BJ (cell line): ENCODE measurements around the gene ITPK1. TPM values are rescaled to one million over a fixed set of nuclear protein-coding genes. Genes with fewer than 3 reads are reported as not detected.

Experiments
- CTCF ChIA-PET: fragments of 350-600 bp; formaldehyde crosslinking; extraction: SDS; loops from one replicate; lab custom pipeline; 2021; ENCODE audit warnings: antibody characterized with exemption, inconsistent platforms; lab: Yijun Ruan, JAX
- POLR2A ChIA-PET: fragments of 300-600 bp; sonication (Branson Sonifier 250); formaldehyde crosslinking; extraction: SDS; loops from one replicate; lab custom pipeline; 2021; ENCODE audit warnings: antibody characterized with exemption; lab: Charles Lee
- DNase-seq: peaks from one replicate; pipeline ENCODE4 v3.0.0-alpha.2; 2011; ENCODE audit warnings: low read depth
- H3K27me3 ChIP-seq: 2 replicates; pipeline ENCODE4 v1.6.0; 2011; ENCODE audit warnings: low read length; ENCODE audit not compliant: control insufficient read depth, insufficient read depth
- H3K36me3 ChIP-seq: 2 replicates; pipeline ENCODE4 v1.5.1; 2011; ENCODE audit warnings: low read length; ENCODE audit not compliant: control insufficient read depth, insufficient read depth
- H3K4me3 ChIP-seq: 2 replicates; pipeline ENCODE4 v1.5.1; 2011; ENCODE audit warnings: low read depth, mild to moderate bottlenecking, control low read depth, low read length
- CTCF ChIP-seq: IDR thresholded peaks from 2 replicates; pipeline ENCODE4 v1.5.1; 2011; ENCODE audit warnings: low read depth, mild to moderate bottlenecking, control low read depth, inconsistent platforms, low read length, moderate library complexity; ENCODE audit not compliant: insufficient read depth
- polyA plus RNA-seq: library from polyadenylated mRNA; depleted of rRNA; stranded (reverse); fragments of >200 nt; gene quantifications from 2 replicates; pipeline ENCODE4 v1.2.3, GENCODE V29; 2011

Gene ITPK1
- polyA plus RNA-seq, 1 experiment: 49.0 TPM

DNA sequence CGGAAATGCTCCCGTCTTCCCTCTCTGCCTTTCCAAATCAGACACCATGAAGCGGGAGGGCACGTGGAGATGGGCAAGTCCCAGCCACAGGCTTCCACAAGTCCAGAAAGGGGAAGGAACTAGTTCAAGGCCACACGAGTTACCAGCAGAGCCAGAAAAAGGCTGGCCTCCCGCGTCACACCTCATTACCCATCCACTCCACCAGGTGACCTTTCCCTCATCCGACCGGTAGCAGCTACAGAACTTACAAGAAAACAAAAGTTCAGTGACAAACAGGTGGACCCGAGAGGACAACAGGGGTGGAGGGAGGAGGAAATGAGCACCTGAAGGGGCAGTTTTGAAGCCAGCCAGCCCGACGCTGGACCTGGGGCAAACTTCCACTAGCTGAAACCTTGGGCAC lies 145.9 kb downstream of the ITPK1 start:
- Histone ChIP-seq H3K36me3 (no peaks in the 10 kb centered on the region; the same call in 1 of the 2 replicates), H3K27me3 (no peaks in the 10 kb centered on the region), H3K4me3 (no peak overlapping the region)
- CTCF ChIA-PET: interaction anchor here (0.6 to 1.8 kb wide), 4 partner anchors 18 to 170 kb away, joined by 3 to 5 read pairs (median 4); no protein-coding TSS in a partner anchor
- no peak for DNase-seq
- no peak for TF ChIP-seq CTCF
- POLR2A ChIA-PET: no interaction called here

- Histone ChIP-seq H3K27me3 (no peaks in the 10 kb centered on the region), H3K36me3 (no peaks in the 10 kb centered on the region; the same call in 1 of the 2 replicates), H3K4me3 (no peak overlapping the region)
- TF ChIP-seq CTCF: no peak
- ChIA-PET CTCF (interaction anchor here (0.6 to 1.8 kb wide), 4 partner anchors 18 to 170 kb away, joined by 3 to 5 read pairs (median 4); no protein-coding TSS in a partner anchor), POLR2A (no interaction called here)
- DNase-seq: no peak
Measured at GRCh38 chr14:92969430-92969829, 146.3 kb downstream of the ITPK1 start.

DNA sequence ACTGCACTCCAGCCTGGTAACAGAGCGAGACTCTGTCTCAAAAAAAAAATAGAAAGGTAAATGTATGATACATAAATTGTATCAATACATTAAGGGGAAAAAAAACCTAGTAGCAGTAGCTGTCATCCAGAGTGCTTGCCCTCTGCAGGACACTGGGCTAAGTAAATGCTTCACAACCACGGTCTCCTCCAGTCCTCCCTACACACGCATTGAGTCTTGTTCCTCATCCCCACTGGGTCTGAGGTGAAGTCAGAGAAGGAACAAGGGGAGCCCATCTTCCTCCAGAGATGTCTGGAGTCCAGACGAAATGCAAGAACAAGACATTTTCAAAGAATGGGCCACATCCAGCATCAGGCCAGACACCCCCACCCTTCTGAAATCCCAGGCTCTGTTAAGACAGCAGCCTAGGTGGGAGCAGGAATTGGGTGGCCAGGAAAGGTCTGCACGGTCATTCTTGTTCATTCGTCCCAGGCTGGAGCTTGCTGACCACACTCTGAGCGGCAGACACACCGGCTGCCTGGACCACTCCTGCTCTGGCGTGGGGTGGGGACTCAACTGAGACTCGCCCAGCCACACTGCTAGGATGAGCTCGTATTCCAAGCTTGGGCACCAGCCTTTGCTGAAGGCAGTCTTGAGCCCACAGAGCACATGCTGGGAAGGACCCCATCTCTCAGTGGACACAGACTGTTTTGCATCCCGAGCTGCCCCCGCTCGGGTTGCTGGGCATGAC lies 147.3 kb downstream of the ITPK1 start:
- ChIA-PET CTCF (interaction anchor here (1.4 to 1.8 kb wide), 3 partner anchors 17 to 171 kb away, joined by 4 to 5 read pairs (median 4); no protein-coding TSS in a partner anchor), POLR2A (no interaction called here)
- no peaks in the 10 kb centered on the region; the same call in 1 of the 2 replicates for H3K36me3 ChIP-seq
- DNase-seq: no peak
- no peak overlapping the region for H3K4me3 ChIP-seq
- no peaks in the 10 kb centered on the region for H3K27me3 ChIP-seq
- no peak for TF ChIP-seq CTCF

- DNase-seq: no peak
- POLR2A ChIA-PET: no interaction called here
- TF ChIP-seq CTCF: no peak
Measured at GRCh38 chr14:92967346-92967926, 148.3 kb downstream of the ITPK1 start.

DNA sequence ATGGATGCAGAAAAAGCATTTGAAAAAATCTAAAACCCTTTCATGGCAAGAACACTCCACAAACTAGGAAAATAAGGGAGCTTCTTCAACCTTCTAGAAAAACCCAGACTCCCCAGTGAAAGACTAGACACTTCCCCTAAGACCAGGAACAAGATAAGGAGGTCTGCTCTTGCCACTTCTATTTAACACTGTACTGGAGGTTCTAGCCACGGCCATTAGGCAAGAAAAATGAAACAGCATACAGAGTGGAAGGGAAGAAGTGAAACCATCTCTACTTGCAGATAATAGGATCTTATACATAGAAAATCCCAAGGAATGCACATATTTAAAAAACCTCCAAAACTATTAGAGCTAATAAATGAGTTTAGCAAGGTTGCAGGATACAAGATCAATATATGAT lies 150.4 kb downstream of the ITPK1 start:
- DNase-seq: no peak
- no peak for TF ChIP-seq CTCF
- Histone ChIP-seq H3K27me3 (no peaks in the 10 kb centered on the region), H3K36me3 (peaks cover 3% of the 10 kb centered on the region), H3K4me3 (no peak overlapping the region)
- ChIA-PET POLR2A (no interaction called here), CTCF (interaction anchor here (0.9 to 1.7 kb wide), 2 partner anchors 9 to 150 kb away, joined by 4 to 5 read pairs; no protein-coding TSS in a partner anchor)

More at GRCh38 chr14:92967346-92967926, 148.3 kb downstream of the ITPK1 start:
- CTCF ChIA-PET: interaction anchor here (1.7 kb wide), 1 partner anchor 15 kb away, joined by 9 read pairs; no protein-coding TSS in a partner anchor
- H3K27me3 ChIP-seq: no peaks in the 10 kb centered on the region
- H3K4me3 ChIP-seq: no peak overlapping the region
- no peaks in the 10 kb centered on the region; the same call in 1 of the 2 replicates for H3K36me3 ChIP-seq
